Measurements from ENCODE around the gene IKBIP.
"Not testable (repeated sequence)": the region's sequence is repeated elsewhere in the genome, so short reads cannot be mapped to it uniquely, and the experiment has no call there.

IKBIP gene

GRCh38 chr12:98638009-98638408 lies 6.6 kb downstream of the IKBIP start:
- no peak for FAIRE-seq
- DNase-seq (ENCODE audit: insufficient read length, low spot score), result no peak

- FAIRE-seq (no peak), DNase-seq (ENCODE audit: insufficient read length, low spot score) (no peak)
Measured at GRCh38 chr12:98637068-98637467, 7.5 kb downstream of the IKBIP start.

GRCh38 chr12:98635657-98636323 lies 8.8 kb downstream of the IKBIP start:
- FAIRE-seq (no peak), DNase-seq (ENCODE audit: insufficient read length, low spot score) (peak; percentile 60)

GRCh38 chr12:98618952-98619351 lies 25.6 kb downstream of the IKBIP start:
- FAIRE-seq, result no peak
- no peak for DNase-seq (ENCODE audit: insufficient read length, low spot score)

GRCh38 chr12:98612696-98613334 lies 31.8 kb downstream of the IKBIP start:
- no peak for FAIRE-seq

DNA sequence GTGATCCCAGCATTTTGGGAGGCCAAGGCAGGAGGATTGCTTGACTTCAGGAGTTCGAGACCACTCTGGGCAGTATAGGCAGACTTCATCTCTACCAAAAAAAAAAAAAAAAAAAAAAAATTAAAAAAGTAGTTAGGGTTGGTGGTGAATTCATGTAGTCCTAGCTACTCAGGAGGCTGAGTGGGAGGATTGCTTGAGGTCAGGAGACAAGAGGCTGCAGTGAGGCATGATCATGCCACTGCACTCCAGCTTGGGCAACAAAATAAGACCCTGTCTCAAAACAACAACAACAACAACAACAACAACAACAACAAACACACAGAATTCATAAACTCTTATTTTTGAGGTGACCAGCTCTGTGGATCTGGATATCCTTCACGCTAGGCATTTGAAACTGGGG lies 34.0 kb downstream of the IKBIP start:
- FAIRE-seq (no peak), DNase-seq (ENCODE audit: insufficient read length, low spot score) (no peak)

More at GRCh38 chr12:98612696-98613334, 31.8 kb downstream of the IKBIP start:
- DNase-seq (ENCODE audit: insufficient read length, low spot score), result no peak

DNA sequence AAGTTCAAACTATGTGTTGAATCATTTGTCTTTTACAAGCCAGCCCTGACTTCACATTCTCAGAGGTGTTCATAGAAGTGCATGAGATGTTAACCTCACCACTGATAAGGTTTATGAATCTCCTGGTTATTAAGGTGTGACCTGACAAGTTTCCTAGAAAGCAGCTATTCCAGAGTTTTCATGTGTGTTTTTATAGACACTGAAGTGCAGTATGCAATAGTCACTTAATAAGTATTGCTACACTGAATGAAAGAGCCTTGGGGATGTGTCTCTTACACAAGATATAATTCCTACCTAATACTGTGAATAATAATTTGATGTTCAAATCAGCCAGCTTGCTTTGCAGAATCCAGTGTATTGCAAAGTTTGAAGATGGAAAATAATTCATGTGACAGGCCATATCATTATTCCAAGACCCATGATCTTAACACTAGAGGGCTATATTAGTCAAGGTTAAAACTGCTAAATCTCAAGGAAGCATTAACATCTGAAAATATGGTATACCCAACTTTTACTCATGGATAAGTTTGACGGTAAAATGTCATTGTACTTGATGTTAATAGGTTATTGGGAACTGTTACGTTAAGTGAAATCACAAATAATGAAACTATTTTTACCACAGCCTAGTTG lies 38.1 kb downstream of the IKBIP start:
- FAIRE-seq, result no peak

GRCh38 chr12:98601924-98602323 lies 42.7 kb downstream of the IKBIP start:
- DNase-seq (ENCODE audit: insufficient read length, low spot score) (no peak), FAIRE-seq (no peak)

More for the DNA sequence above, 38.1 kb downstream of the IKBIP start:
- DNase-seq (ENCODE audit: insufficient read length, low spot score), result no peak

- not testable (repeated sequence) for FAIRE-seq; DNase-seq (ENCODE audit: insufficient read length, low spot score)
Measured at GRCh38 chr12:98597313-98597712, 47.3 kb downstream of the IKBIP start.

GRCh38 chr12:98595243-98595988 lies 49.2 kb downstream of the IKBIP start:
- FAIRE-seq, result no peak

GRCh38 chr12:98594050-98594835 lies 50.3 kb downstream of the IKBIP start:
- FAIRE-seq, result no peak
- no peak for DNase-seq (ENCODE audit: insufficient read length, low spot score)

More at GRCh38 chr12:98595243-98595988, 49.2 kb downstream of the IKBIP start:
- no peak for DNase-seq (ENCODE audit: insufficient read length, low spot score)

DNA sequence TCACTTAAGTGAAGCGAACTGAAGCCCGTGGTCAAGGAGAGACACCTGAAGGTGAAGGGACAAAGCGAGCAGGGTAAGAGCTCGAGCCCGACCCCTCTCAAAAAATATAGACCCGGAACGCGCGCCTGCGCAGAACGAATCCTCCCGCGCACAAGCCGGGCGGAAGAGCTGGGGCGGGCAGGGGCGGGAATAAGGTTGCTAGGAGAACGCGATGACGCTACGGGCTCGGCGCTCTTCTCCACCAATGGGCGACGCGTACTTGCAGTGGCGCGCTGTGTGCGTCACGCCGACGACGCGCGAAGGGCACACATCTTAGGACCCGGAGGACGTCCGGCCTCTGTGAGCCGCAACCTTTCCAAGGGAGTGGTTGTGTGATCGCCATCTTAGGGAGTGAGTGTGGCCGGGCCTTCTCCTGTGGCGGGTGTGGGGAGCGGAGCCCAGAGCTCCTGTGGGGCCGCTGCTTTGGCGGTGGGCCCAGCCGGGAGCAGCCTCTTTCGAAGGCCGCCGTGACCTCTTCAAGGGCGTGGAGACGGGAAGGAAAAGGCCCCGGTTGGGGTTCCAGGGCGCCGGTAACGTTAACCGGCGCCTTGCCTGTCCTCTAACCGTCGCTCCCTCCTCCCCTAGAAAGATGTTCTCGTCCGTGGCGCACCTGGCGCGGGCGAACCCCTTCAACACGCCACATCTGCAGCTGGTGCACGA lies 51.1 kb downstream of the IKBIP start, which contains the start of gene SLC25A3:
Gene SLC25A3 (plus strand): TSS at position 336 of the 699 bp plus-strand sequence. CDS start 293 bp downstream, at position 629.
- DNase-seq (ENCODE audit: insufficient read length, low spot score) (peak; percentile 96), FAIRE-seq (peak; percentile 89)

DNA sequence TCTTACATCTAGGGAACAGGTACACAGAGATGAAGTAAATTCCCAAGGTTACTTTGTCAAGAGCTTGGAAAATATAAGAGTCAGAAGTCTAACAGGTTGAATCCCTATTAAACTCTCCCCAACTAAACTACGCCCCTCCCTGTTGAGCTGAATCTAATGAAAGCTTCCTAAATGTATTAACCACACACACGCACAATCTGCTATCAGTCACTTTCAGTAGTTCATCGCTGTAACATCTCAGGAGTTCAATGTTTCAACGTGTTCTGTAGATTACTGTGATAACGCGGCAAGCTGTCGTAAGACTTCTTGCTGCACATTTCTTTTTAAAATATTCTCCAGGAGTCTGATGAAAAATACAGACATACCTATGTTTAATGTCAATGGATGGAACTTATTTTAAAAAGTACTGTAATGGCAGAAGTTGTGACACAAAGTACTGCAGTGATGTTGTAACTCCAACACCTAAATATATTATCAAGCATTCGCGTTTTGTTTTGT lies 51.7 kb downstream of the IKBIP start:
- FAIRE-seq, result no peak
- no peak for DNase-seq (ENCODE audit: insufficient read length, low spot score)

DNA sequence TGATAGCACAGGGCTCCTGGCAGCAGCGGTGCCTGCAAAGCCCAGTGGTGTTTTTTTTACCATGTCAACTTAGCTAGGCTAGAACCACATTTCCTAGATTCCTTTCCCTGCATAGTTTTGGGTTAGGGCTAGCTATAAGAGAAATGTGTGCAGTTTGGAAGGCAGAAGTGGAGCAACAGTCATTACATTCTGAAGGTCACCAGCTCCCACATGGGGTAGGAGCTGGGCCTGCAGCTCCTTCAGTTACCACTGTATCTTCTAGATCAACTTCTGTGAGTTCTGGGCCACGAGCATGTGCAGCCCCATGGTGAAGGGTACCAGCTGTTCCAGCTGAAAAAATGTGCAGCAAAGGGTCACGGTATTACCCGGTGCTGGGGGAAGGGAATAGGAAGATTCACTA lies 53.4 kb downstream of the IKBIP start:
- DNase-seq (ENCODE audit: insufficient read length, low spot score) (no peak), FAIRE-seq (no peak)

DNA sequence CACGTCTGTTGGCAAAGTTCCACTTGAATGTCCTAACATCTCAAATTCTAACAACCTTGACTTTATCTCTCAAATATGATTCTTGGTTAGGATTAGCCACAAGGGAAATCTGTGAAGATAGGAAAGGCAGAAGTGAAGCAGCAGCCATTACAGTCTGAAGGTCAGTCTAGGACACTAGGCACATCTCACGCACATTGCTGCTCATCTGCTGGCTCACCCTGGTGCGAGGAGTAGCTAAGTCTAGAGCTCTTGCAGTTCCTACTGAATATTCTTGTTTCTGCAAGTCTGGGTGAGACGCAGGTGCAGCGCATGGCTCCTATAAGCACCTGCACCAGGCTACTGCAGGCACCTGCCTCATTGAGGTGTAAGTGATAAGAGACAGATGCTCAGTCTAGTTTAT lies 57.5 kb downstream of the IKBIP start:
- FAIRE-seq, result no peak
- DNase-seq (ENCODE audit: insufficient read length, low spot score), result no peak

- DNase-seq (ENCODE audit: insufficient read length, low spot score) (no peak), FAIRE-seq (no peak)
Measured at GRCh38 chr12:98582093-98582492, 62.5 kb downstream of the IKBIP start.

DNA sequence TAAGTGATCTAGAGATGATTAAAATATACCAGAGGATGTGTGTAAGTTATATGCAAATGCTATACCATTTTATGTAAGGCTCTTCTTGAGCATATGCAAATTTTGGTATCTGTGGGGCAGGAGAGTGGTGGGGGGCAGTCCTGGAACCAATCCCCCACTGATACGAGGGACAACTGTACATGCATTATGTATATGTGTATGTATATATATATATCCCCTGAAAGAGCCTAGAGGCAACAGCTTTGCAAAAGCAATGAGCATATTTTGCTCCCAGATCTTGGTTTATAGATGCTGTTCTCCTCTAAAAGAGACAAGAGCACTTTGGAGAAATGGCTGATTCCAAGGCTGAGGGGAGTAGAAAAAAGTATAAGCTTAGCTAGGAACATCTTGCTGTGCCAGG lies 63.5 kb downstream of the IKBIP start:
- DNase-seq (ENCODE audit: insufficient read length, low spot score) (no peak), FAIRE-seq (no peak)

DNA sequence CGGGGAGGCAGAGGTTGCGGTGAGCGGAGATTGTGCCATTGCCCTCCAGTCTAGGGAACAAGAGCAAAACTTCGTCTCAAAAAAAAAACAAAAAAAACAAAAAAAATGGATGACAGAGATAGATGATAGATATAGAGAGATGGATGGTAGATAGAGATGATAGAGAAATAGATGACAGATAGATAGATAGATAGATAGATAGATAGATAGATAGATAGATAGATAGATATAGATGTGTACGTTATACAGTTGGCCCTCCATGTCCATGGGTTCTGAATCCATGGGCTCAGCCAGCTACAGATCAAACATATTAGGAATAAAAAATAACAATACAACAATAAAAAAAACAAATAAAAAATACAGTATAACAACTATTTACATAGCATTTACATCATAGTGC lies 63.9 kb downstream of the IKBIP start:
- FAIRE-seq (no peak), DNase-seq (ENCODE audit: insufficient read length, low spot score) (no peak)

DNA sequence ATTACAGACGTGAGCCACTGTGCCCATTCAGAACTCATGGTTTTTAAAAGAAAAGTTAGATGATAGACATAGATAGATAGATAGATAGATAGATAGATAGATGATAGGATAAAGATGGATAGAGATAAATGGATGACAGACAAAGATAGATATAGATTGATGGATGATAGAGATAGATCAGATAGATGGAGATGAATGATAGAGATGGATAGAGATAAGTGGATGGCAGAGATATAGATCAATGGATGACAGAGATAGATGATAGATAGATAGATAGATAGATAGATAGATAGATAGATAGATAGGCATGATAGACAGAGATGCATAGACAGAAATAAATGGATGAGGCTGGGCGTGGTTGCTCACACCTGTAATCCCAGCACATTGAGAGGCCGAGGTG lies 64.8 kb downstream of the IKBIP start:
- no peak for DNase-seq (ENCODE audit: insufficient read length, low spot score)
- no peak for FAIRE-seq

DNA sequence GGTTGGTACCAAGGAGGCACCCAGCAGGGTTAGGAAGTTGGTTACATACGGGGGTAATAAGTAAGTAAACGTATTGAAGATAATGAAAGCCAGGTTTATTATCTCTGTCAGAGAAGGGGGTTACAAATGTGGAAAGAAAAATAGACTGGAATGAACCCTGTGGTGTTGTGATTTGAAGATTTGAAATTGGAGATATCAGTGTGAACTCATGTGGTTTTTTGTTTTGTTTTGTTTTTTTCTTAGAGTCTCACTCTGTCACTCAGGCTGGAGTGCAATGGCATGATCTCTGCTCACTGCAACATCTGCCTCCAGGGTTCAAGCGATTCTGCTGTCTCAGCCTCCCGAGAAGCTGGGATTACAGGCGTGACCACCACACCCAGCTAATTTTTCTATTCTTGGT lies 65.2 kb downstream of the IKBIP start:
- FAIRE-seq, result no peak
- DNase-seq (ENCODE audit: insufficient read length, low spot score), result no peak

All from HTR-8/SVneo (cell line).